ENCODE results near the gene ESYT2.

ESYT2 gene

GRCh38 chr7:158828133-158829020 is 932 bp downstream of the ESYT2 start:
- DNase-seq (ENCODE audit: low read depth, low spot score), result no peak

DNA sequence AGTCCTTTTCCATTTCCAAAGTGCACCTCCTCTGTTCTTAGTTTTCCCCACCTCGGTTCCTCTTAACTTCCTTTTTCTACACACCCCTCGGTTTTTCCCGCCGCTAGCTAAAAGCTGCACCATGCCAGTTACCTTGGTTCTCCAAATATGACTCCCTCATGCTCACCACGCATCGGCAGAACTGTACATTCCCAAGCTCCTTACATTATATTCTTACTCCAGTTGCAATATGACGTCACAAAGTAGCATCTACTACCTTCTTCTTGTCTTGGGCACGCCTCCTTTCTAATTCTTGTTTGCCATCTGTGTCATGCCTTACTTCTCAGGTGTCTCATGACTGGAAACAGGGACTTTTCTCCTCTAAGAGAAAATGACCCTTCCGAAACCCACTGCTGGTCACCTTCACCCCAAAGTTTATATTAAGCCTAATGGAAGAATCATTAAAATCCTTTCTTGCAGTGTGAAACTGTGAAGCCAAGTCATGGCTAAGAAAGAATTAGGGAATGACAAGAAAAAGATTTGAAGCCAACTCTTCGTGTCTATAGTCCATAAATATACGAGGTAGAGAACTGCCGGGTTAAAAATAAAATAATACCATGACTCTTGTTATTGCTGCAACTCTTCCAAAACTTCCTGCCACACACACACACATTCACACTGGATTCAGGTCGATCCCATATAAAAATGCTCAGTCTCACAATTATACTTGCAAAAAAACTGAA is 1.7 kb downstream of the ESYT2 start:
- DNase-seq (ENCODE audit: low read depth, low spot score), result no peak

- DNase-seq (ENCODE audit: low read depth, low spot score), result no peak
These were observed 3.5 kb downstream of the ESYT2 start for GRCh38 chr7:158825628-158826289.

DNA sequence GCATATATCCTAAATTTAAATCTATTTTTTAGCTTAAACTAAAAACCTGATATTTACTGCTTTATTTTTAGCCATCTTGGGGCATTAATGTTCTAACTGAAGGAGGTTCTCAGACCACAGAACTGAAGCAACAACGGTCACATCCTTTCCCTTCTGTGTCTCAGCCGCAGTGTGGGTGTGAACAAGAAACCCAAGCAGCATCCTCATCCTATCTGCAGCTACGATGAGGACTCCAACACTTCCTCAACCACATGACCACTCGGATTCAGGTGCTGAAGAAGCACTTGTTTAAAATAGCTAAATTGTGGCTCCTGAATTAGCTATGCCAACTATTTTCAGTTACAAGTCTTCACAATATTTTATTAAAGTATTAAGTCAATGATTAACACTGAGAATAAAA is 5.3 kb downstream of the ESYT2 start:
- DNase-seq (ENCODE audit: low read depth, low spot score), result no peak

DNA sequence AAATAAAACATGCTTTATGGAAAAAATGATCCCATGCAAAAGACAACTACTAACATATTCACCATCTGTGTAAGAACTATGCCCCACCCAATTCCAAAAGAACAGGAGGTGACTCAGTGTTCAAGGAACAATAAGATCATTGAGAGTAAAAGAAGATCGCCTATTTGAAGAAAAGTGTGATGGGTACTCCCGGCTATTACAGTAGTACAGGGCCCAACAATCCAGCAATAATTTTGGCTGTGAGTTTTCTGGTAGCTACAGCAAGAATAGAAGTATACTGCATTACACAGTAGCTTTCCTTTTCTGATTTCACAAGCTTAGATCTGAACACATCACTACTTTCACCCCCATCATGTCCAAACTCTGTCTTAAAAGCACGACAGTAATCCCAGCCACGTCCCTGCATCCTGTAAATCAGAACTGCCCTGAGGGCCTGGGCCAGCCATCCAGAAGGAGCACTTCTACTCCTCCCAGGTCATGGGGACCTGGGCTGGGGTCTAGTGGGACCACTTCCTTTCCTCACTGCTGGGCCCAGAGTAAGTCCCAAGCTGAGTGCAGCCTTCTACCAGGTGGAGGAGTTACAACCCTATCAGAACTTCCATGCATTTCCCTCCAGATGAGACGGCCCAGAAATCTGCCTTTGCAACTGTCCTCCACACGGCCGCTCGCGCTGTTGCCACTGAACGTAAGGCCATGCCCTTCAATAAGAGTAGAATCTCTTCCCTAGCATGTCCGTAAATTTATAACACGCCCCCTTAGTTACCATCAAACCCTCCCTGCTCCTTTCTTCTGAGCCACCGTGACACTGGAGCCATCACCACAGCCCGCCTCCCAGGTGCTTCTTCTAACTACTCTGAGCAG is 7.9 kb downstream of the ESYT2 start:
- no peak for DNase-seq (ENCODE audit: low read depth, low spot score)

DNA sequence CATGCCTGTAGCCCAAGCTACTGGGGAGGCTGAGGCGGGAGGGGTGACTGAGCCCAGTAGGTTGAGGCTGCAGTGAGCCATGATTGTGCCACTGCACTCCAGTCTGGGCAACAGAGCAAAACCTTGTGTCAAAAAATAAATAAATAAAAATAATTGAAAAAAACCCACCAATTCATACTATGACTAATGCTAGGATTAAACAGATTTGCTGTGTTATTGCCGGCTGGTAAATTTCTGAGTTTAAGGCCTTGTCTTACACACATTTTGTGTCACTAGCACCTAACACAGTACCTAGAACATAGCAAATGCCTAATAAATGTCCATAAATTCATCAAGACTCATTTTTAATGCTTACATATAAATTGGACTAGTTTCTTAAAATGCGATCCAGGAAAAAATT is 8.7 kb downstream of the ESYT2 start:
- DNase-seq (ENCODE audit: low read depth, low spot score), result no peak

- DNase-seq (ENCODE audit: low read depth, low spot score), result no peak
These were observed 9.6 kb downstream of the ESYT2 start for GRCh38 chr7:158819571-158820203.

GRCh38 chr7:158818325-158819213 is 10.7 kb downstream of the ESYT2 start:
- DNase-seq (ENCODE audit: low read depth, low spot score), result peak; percentile 33

GRCh38 chr7:158816995-158817394 is 12.3 kb downstream of the ESYT2 start:
- no peak for DNase-seq (ENCODE audit: low read depth, low spot score)

GRCh38 chr7:158816271-158816670 is 13.0 kb downstream of the ESYT2 start:
- DNase-seq (ENCODE audit: low read depth, low spot score), result no peak

DNA sequence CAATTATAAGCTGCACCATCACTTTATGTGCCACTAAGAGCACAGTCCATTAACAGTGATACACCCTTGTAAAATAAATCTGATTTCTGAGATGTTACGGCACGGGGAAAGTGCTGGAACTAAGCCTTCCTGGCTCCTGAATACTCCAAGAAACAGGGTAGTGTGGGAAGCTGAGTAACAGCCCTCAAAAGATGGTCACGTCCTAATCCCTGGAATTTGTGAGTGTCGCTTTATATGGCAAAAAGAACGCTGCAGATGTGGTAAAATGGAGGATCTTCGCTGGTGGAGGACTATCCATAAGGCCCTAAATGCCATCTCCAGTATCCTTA is 13.5 kb downstream of the ESYT2 start:
- DNase-seq (ENCODE audit: low read depth, low spot score), result no peak

GRCh38 chr7:158815083-158815799 is 14.1 kb downstream of the ESYT2 start:
- no peak for DNase-seq (ENCODE audit: low read depth, low spot score)

GRCh38 chr7:158814637-158815036 is 14.7 kb downstream of the ESYT2 start:
- no peak for DNase-seq (ENCODE audit: low read depth, low spot score)

DNA sequence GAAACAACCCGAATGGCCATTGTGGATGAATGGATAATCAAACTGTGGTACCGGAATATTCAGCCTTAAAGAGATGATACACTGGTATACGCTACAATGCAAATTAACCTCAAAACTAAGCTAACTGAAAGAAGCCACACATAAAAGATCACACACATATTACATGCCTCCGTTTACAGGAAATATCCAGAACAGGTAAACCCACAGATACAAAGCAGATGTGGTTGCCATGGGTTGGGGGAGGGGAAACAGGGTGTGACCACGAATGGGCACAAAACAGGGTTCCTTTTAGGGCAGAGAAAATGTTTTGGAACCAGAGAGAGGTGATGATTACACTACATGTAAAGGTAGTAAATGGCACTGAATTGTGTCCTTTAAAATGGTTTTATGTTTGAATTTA is 16.6 kb downstream of the ESYT2 start:
- DNase-seq (ENCODE audit: low read depth, low spot score), result no peak

GRCh38 chr7:158811894-158812293 is 17.4 kb downstream of the ESYT2 start:
- no peak for DNase-seq (ENCODE audit: low read depth, low spot score)

DNA sequence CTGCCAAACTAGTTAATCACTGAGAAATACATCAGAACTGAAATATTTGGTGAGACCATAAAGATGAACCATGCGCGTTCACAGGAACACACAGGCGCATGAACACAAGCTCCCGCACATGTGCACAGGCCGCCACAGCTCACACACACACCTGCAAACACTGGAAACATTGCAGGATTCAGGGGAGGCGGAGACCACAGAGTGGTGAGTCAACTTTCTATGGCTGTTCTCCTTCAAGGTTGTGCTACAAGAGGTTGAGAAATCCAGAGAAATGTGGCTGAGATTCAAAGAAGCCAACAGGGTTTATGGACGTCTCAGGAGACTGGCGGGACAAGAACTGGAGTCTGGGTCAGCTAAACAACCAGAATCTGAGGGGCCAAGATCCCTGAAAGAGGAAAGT is 17.8 kb downstream of the ESYT2 start:
- peak; percentile 51 for DNase-seq (ENCODE audit: low read depth, low spot score)

DNA sequence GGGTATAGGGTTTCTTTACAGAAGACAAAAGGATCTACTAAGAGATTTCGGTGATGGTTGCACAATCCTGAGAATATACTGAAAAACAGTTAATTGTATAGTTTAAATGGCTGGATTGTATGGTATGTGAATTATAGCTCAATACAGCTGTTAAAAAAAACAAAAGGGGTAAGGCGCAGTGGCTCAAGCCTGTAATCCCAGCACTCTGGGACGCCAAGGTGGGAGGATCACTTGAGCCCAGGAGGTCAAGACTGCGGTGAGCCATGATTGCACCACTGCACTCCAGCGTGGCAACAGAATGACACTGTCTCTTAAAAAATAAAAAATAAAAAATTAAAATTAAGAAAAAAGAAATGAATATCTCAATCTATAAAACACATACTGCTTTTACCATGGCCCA is 18.5 kb downstream of the ESYT2 start:
- no peak for DNase-seq (ENCODE audit: low read depth, low spot score)

DNA sequence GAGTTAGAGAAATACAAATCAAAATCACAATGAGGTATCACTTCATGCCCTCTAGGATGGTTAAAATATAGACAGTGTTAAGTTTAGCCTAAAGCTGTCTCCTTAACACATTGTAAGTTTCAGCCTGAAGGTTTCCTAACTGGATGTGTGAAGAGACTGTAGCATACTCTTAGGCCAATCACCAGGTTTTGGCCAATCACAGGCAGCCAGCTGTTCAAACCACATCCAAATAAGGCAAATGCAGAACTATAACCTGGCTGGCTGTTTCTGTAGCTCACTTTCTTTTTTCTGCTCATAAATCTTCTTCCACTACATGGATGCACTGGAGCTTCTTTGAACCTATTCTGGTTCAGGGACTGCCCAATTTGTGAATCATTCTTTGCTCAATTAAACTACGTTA is 19.7 kb downstream of the ESYT2 start:
- no peak for DNase-seq (ENCODE audit: low read depth, low spot score)

DNA sequence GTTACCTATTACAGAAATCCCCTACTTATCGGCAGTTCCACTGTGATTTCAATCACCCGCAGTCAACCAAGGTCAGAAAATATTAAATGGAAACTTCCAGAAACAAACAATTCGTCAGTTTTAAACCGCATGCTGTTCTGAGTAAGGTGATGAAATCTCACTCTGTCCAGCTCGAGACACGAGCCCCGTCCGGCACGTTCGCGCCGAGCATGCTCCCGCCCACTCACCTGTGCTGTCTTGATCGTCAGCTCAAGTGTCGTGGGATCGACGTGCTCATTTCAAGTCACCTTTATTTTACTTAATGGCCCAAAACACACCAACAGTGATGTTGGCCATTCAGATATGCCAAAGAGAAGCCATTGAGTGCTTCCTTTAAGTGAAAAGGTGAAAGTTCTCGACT is 21.2 kb downstream of the ESYT2 start:
- no peak for DNase-seq (ENCODE audit: low read depth, low spot score)

DNA sequence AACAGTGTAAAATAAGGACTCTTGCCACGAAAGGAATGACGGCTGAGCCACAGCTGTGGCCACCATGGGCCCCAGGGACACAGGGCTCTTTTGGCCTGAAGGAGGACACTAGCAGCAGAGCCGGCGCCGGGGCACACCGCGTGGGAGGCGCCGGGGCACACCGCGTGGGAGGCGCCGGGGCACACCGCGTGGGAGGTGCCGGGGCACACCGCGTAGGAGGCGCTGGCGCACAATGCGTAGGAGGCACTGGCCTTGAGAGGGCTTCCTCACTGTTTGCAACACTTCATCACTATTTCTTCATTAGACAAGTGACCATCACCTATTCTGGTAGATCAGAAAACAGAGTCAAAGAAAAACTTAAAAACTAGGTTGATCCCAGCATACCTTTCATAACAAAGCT is 23.4 kb downstream of the ESYT2 start:
- DNase-seq (ENCODE audit: low read depth, low spot score), result no peak

Measured in activated naive CD8-positive, alpha-beta T cell treated with anti-CD3 and anti-CD28 coated beads, Interleukin-2, amount 50 U/mL, for 16 hours (primary cell).